Endothelial cell of umbilical vein (primary cell): ENCODE measurements around the gene CDK6. TPM values are rescaled to one million over a fixed set of nuclear protein-coding genes. Genes with fewer than 3 reads are reported as not detected.

Experiments
- BruUV-seq: library from RNA; stranded (reverse); fragments of 400-500 nt; replicated peaks from 2 replicates; lab custom pipeline; 2021; lab: Mats Ljungman, UMichigan
- CTCF ChIA-PET: fragments of 300-600, 350-600 bp; sonication (Branson Sonifier 250); formaldehyde crosslinking; loops from one replicate; lab custom pipeline; 2021; ENCODE audit warnings: antibody characterized with exemption, inconsistent platforms; lab: Charles Lee
- POLR2A ChIA-PET: fragments of 300-600, 350-600 bp; sonication (Branson Sonifier 250); formaldehyde crosslinking; loops from one replicate; lab custom pipeline; 2021; ENCODE audit warnings: antibody characterized with exemption, inconsistent platforms; lab: Charles Lee
- DNase-seq: peaks from one replicate; pipeline ENCODE4 v3.0.0-alpha.2; 2011; ENCODE audit warnings: low read depth, low spot score
- FAIRE-seq: peaks from 2 replicates; lab custom pipeline; 2011; peaks lifted over from hg19 to GRCh38; lab: Jason Lieb, UNC
- H2AFZ ChIP-seq: 2 replicates; pipeline ENCODE4 v1.6.0; 2012; ENCODE audit warnings: low read depth, low read length, control low read depth, inconsistent platforms
- H3K27ac ChIP-seq: 2 replicates; pipeline ENCODE4 v1.5.1; 2011; ENCODE audit warnings: low read depth, mild to moderate bottlenecking, control low read depth, low read length, moderate library complexity; ENCODE audit not compliant: insufficient read depth
- H3K27me3 ChIP-seq, 2 experiments: 2 replicates each; pipeline versions ENCODE4 v1.6.0 to v1.6.1; 2011; ENCODE audit warnings: low read length in 2 of 2, mixed read lengths in 1 of 2; ENCODE audit not compliant: control insufficient read depth in 2 of 2, insufficient read depth in 2 of 2
- H3K36me3 ChIP-seq, 2 experiments: 2 replicates in 1 of 2; 3 replicates in 1 of 2; pipeline ENCODE4 v1.5.1; 2011; ENCODE audit warnings: low read length in 2 of 2, mild to moderate bottlenecking in 1 of 2, moderate library complexity in 1 of 2; ENCODE audit not compliant: control insufficient read depth in 2 of 2, insufficient read depth in 2 of 2; ENCODE audit errors: extremely low read depth in 1 of 2
- H3K4me1 ChIP-seq: 3 replicates; pipeline ENCODE4 v1.5.1; 2011; ENCODE audit warnings: mild to moderate bottlenecking, low read length; ENCODE audit not compliant: control insufficient read depth, insufficient read depth; ENCODE audit errors: extremely low read depth
- H3K4me2 ChIP-seq: 2 replicates; pipeline ENCODE4 v1.6.1; 2011; ENCODE audit warnings: low read length, control low read depth, mixed read lengths; ENCODE audit not compliant: insufficient read depth
- H3K4me3 ChIP-seq, 3 experiments: fragments of 200-600 bp in 1 of 3; sonication (generic), shearing (Covaris generic) in 1 of 3; replicated peaks in 1 of 3; 2 replicates each; pipeline ENCODE4 v1.5.1; 2011 to 2016; ENCODE audit warnings: control low read depth in 3 of 3, low read length in 3 of 3, mild to moderate bottlenecking in 2 of 3, inconsistent platforms in 1 of 3, low read depth in 1 of 3, moderate library complexity in 1 of 3; ENCODE audit not compliant: insufficient read depth in 1 of 3
- H3K79me2 ChIP-seq: 2 replicates; pipeline ENCODE4 v1.6.0; 2012; ENCODE audit warnings: low read length, inconsistent platforms; ENCODE audit not compliant: control insufficient read depth, insufficient read depth
- H3K9ac ChIP-seq: replicated peaks from 2 replicates; pipeline ENCODE3; 2011; ENCODE audit warnings: low read length, control low read depth; ENCODE audit not compliant: insufficient read depth; ENCODE audit errors: extremely low read depth
- H3K9me1 ChIP-seq: replicated peaks from 3 replicates; pipeline ENCODE4 v1.6.0; 2011; ENCODE audit warnings: mild to moderate bottlenecking, low read length; ENCODE audit not compliant: control insufficient read depth, insufficient read depth; ENCODE audit errors: extremely low read depth
- H3K9me3 ChIP-seq: replicated peaks from 2 replicates; pipeline ENCODE4 v1.5.1; 2012; ENCODE audit warnings: low read length, inconsistent platforms; ENCODE audit not compliant: control insufficient read depth, insufficient read depth
- H4K20me1 ChIP-seq: replicated peaks from 2 replicates; pipeline ENCODE3; 2011; ENCODE audit warnings: mild to moderate bottlenecking, low read length; ENCODE audit not compliant: control insufficient read depth, insufficient read depth; ENCODE audit errors: extremely low read depth
- CTCF ChIP-seq, 2 donors: IDR thresholded peaks; 1 replicate in 1 of 2; 2 replicates in 1 of 2; pipeline ENCODE4 v1.5.1; 2011; ENCODE audit warnings: low read length in 2 of 2, mild to moderate bottlenecking in 2 of 2, moderate library complexity in 2 of 2, control low read depth in 1 of 2, inconsistent platforms in 1 of 2, low read depth in 1 of 2; ENCODE audit not compliant: insufficient read depth in 1 of 2; ENCODE audit errors: extremely low read depth in 1 of 2
- EZH2 ChIP-seq: IDR thresholded peaks from 2 replicates; pipeline ENCODE4 v1.6.1; 2012; ENCODE audit warnings: borderline replicate concordance, low read depth, mild to moderate bottlenecking, moderate library complexity, low read length, inconsistent platforms; ENCODE audit not compliant: severe bottlenecking
- FOS ChIP-seq: IDR thresholded peaks from 2 replicates; pipeline ENCODE4 v1.6.1; 2011; ENCODE audit warnings: mild to moderate bottlenecking, low read length, moderate library complexity, borderline replicate concordance; ENCODE audit not compliant: insufficient read depth
- GATA2 ChIP-seq: IDR thresholded peaks from 2 replicates; pipeline ENCODE4 v1.7.0; 2011; ENCODE audit warnings: low read depth, mild to moderate bottlenecking, moderate library complexity, mixed read lengths, low read length; ENCODE audit not compliant: insufficient read length, insufficient read depth
- JUN ChIP-seq: IDR thresholded peaks from 2 replicates; pipeline ENCODE4 v1.6.1; 2011; ENCODE audit warnings: borderline replicate concordance, low read depth; ENCODE audit not compliant: insufficient read length, insufficient read depth
- MAX ChIP-seq: IDR thresholded peaks from 2 replicates; pipeline ENCODE4 v1.6.1; 2011; ENCODE audit not compliant: insufficient read depth, insufficient read length
- MYC ChIP-seq: IDR thresholded peaks from one replicate; pipeline ENCODE4 v1.6.1; 2011; ENCODE audit warnings: mild to moderate bottlenecking, low read depth, low read length
- POLR2A ChIP-seq: IDR thresholded peaks from 2 replicates; pipeline ENCODE4 v1.6.1; 2012; ENCODE audit warnings: low read depth, mild to moderate bottlenecking, control low read depth, low read length
- dilution Hi-C: fragments of 300-500 bp; cut with MboI; formaldehyde crosslinking; loops from one replicate; pipeline ENCODE4 v1.15.0; 2019; ENCODE audit warnings: low sequenced_read_pairs; ENCODE audit not compliant: extremely low pct_ligation_motif_present
- intact Hi-C: fragments of 100-400 bp; cut with micrococcal nuclease; formaldehyde crosslinking; loops from one replicate; pipeline ENCODE4 v1.10.0; 2022
- polyA plus RNA-seq, 4 experiments: library from polyadenylated mRNA; depleted of rRNA in 3 of 4; stranded (reverse) in 3 of 4; unstranded in 1 of 4; fragments of >200 nt; gene quantifications; 2 replicates each; pipeline versions ENCODE4 v1.2.1 to v1.2.3, GENCODE V29; 2011 to 2012; ENCODE audit warnings: missing spikeins in 1 of 4
- total RNA-seq: library from RNA; stranded (reverse); gene quantifications from 2 replicates; pipeline ENCODE4 v1.2.3, GENCODE V29; 2021

Gene CDK6
- total and polyA plus RNA-seq, 2 donors (not counting 3 experiments of a cell fraction or from before 2014, with no cell fraction given), result 6.0 to 28.2 TPM

GRCh38 chr7:92639966-92640365, 196.4 kb downstream of the CDK6 start:
- Histone ChIP-seq H3K4me2 (no peak overlapping the region), H3K79me2 (no peaks in the 10 kb centered on the region), H4K20me1 (no peaks in the 10 kb centered on the region), H3K4me3 (no peak overlapping the region), H3K9ac (no peak overlapping the region), H3K4me1 (peaks cover 37% of the 10 kb centered on the region), H3K9me1 (no peaks in the 10 kb centered on the region), H2AFZ (no peak overlapping the region), H3K9me3 (no peaks in the 10 kb centered on the region), H3K36me3 (no peaks in the 10 kb centered on the region), H3K27me3 (no peaks in the 10 kb centered on the region), H3K27ac (no peak overlapping the region)
- no peak for FAIRE-seq
- dilution Hi-C loops (no loop called here), intact Hi-C loops (loop anchor here (10.0 kb wide), 2 partner anchors 505 to 1305 kb away; partner anchors contain the start of gene SAMD9L)
- DNase-seq, result no peak
- ChIA-PET CTCF (no interaction called here), POLR2A (no interaction called here)
- TF ChIP-seq MYC (no peak), EZH2 (no peak), POLR2A (no peak), JUN (no peak), MAX (no peak), FOS (no peak), CTCF (IDR thresholded peaks at IDR 0.05; ENCODE audit: extremely low read depth in 1 of 2, insufficient read depth in 1 of 2, low read depth in 1 of 2, low read length in 2 of 2) (no peak), GATA2 (no peak)
- BruUV-seq, result no TSS peak
